Cardiac fibroblast (primary cell): ENCODE data around the gene TBC1D24.

ENCODE experiments used
- DNase-seq, 2 donors: peaks; one replicate each; pipeline versions ENCODE4 v3.0.0 to v3.0.0-alpha.2; 2010; ENCODE audit warnings: low read depth in 2 of 2
- H3K4me3 ChIP-seq, 2 donors: replicated peaks in 1 of 2; 1 replicate in 1 of 2; 2 replicates in 1 of 2; pipeline ENCODE4 v1.5.1; 2011; ENCODE audit warnings: low read depth in 2 of 2, low read length in 2 of 2, mild to moderate bottlenecking in 2 of 2, moderate library complexity in 1 of 2
- CTCF ChIP-seq: IDR thresholded peaks from one replicate; pipeline ENCODE4 v1.5.1; 2011; ENCODE audit warnings: low read depth, mild to moderate bottlenecking, low read length, inconsistent platforms

TBC1D24 gene

GRCh38 chr16:2487517-2487842 lies 12.6 kb downstream of the TBC1D24 start:
- no peak for DNase-seq
- no peak overlapping the region for H3K4me3 ChIP-seq
- TF ChIP-seq CTCF, result no peak

- H3K4me3 ChIP-seq, result no peak overlapping the region
- TF ChIP-seq CTCF, result no peak
- DNase-seq, result no peak
These were observed 13.1 kb downstream of the TBC1D24 start for GRCh38 chr16:2487903-2488531.

- TF ChIP-seq CTCF, result no peak
- no peak overlapping the region for H3K4me3 ChIP-seq
- no peak for DNase-seq
These were observed 14.7 kb downstream of the TBC1D24 start for GRCh38 chr16:2489581-2489980.

GRCh38 chr16:2490190-2491105 lies 15.5 kb downstream of the TBC1D24 start:
- DNase-seq, result no peak
- no peak overlapping the region for H3K4me3 ChIP-seq
- no peak for TF ChIP-seq CTCF

- no peak overlapping the region for H3K4me3 ChIP-seq
- TF ChIP-seq CTCF, result no peak
- DNase-seq, result no peak
These were observed 17.4 kb downstream of the TBC1D24 start for GRCh38 chr16:2492292-2492691.

GRCh38 chr16:2493605-2494004 lies 18.7 kb downstream of the TBC1D24 start:
- no peak for TF ChIP-seq CTCF
- H3K4me3 ChIP-seq, result no peak overlapping the region
- no peak for DNase-seq
